Neural progenitor cell (in vitro differentiated cells): ENCODE measurements around the gene TET2. TPM values are rescaled to one million over a fixed set of nuclear protein-coding genes. Genes with fewer than 3 reads are reported as not detected.

Source experiments
- DNase-seq: peaks from one replicate; pipeline ENCODE4 v3.0.0-alpha.2; 2016; ENCODE audit warnings: low spot score
- H2AFZ ChIP-seq: fragments of 200-600 bp; sonication (generic); replicated peaks from 2 replicates; pipeline ENCODE4 v1.6.1; 2016; ENCODE audit warnings: antibody characterized with exemption
- H3F3A ChIP-seq: fragments of 200-600 bp; sonication (generic); 2 replicates; pipeline ENCODE4 v1.6.1; 2016; ENCODE audit warnings: antibody characterized with exemption, low read depth
- H3K27ac ChIP-seq: fragments of 200-600 bp; sonication (generic); 2 replicates; pipeline ENCODE4 v1.5.1; 2016; ENCODE audit warnings: mild to moderate bottlenecking
- H3K27me3 ChIP-seq: fragments of 200-600 bp; sonication (generic); 2 replicates; pipeline ENCODE4 v1.6.1; 2016; ENCODE audit warnings: mild to moderate bottlenecking, moderate library complexity
- H3K36me3 ChIP-seq: fragments of 200-600 bp; sonication (generic); 2 replicates; pipeline ENCODE4 v1.5.1; 2016
- H3K4me1 ChIP-seq: fragments of 200-600 bp; sonication (generic); 2 replicates; pipeline ENCODE4 v1.6.1; 2016; ENCODE audit warnings: mixed run types
- H3K4me2 ChIP-seq: fragments of 200-600 bp; sonication (generic); 2 replicates; pipeline ENCODE4 v1.6.1; 2016
- H3K4me3 ChIP-seq: fragments of 200-600 bp; sonication (generic); 2 replicates; pipeline ENCODE4 v1.5.1; 2016
- H3K79me2 ChIP-seq: fragments of 200-600 bp; sonication (generic); 2 replicates; pipeline ENCODE4 v1.6.1; 2016; ENCODE audit warnings: low read depth
- H3K9ac ChIP-seq: fragments of 200-600 bp; sonication (generic); 2 replicates; pipeline ENCODE4 v1.6.1; 2016
- H3K9me3 ChIP-seq: fragments of 200-600 bp; sonication (generic); 2 replicates; pipeline ENCODE4 v1.5.1; 2016; ENCODE audit warnings: low read depth
- H4K20me1 ChIP-seq: fragments of 200-600 bp; sonication (generic); 2 replicates; pipeline ENCODE4 v1.6.1; 2016; ENCODE audit warnings: low read depth
- H3K27ac Mint-ChIP-seq: 3 replicates; pipeline ENCODE4 v1.8.0; 2021; ENCODE audit warnings: mixed read lengths
- H3K27me3 Mint-ChIP-seq: 2 replicates; pipeline ENCODE4 v1.8.0; 2022; ENCODE audit warnings: low read depth, mild to moderate bottlenecking, inconsistent platforms, moderate library complexity, mixed read lengths; ENCODE audit not compliant: insufficient read depth
- H3K36me3 Mint-ChIP-seq: 3 replicates; pipeline ENCODE4 v1.8.0; 2021; ENCODE audit warnings: mixed read lengths
- H3K4me1 Mint-ChIP-seq: 3 replicates; pipeline ENCODE4 v1.8.0; 2021; ENCODE audit warnings: mixed read lengths
- H3K4me3 Mint-ChIP-seq: 3 replicates; pipeline ENCODE4 v1.8.0; 2021; ENCODE audit warnings: mild to moderate bottlenecking, moderate library complexity, mixed read lengths
- H3K9me3 Mint-ChIP-seq: 3 replicates; pipeline ENCODE4 v1.8.0; 2020; ENCODE audit warnings: mixed read lengths
- CTCF ChIP-seq: fragments of 200-600 bp; sonication (generic); IDR thresholded peaks from 2 replicates; pipeline ENCODE4 v1.5.1; 2017; ENCODE audit warnings: antibody characterized with exemption, mild to moderate bottlenecking
- EZH2 ChIP-seq: fragments of 200-600 bp; sonication (generic); IDR thresholded peaks from 2 replicates; pipeline ENCODE4 v1.6.1; 2017; ENCODE audit warnings: antibody characterized with exemption, mild to moderate bottlenecking, moderate library complexity
- EZH2phosphoT487 ChIP-seq: fragments of 200-600 bp; sonication (generic); IDR thresholded peaks from 2 replicates; pipeline ENCODE4 v1.6.1; 2017; ENCODE audit warnings: antibody characterized with exemption
- total RNA-seq: library from RNA; depleted of rRNA; stranded (reverse); fragments of >200 nt; gene quantifications from 2 replicates; pipeline ENCODE4 v1.2.3, GENCODE V29; 2015; ENCODE audit warnings: low replicate concordance

TET2 gene
- total RNA-seq, 1 donor from 2014 or later: 17.0 TPM

- Mint-ChIP-seq H3K4me3 (no peak overlapping the region), H3K27ac (no peak overlapping the region), H3K4me1 (no peaks in the 10 kb centered on the region), H3K9me3 (no peaks in the 10 kb centered on the region), H3K36me3 (peaks cover 52% of the 10 kb centered on the region), H3K27me3 (no peaks in the 10 kb centered on the region)
- H3F3A ChIP-seq: no peaks in the 10 kb centered on the region
- H3K4me3 ChIP-seq: no peak overlapping the region
- H3K27me3 ChIP-seq: no peaks in the 10 kb centered on the region
- no peaks in the 10 kb centered on the region for H3K4me1 ChIP-seq
- no peak for DNase-seq
- H3K9me3 ChIP-seq: no peaks in the 10 kb centered on the region
- H3K36me3 ChIP-seq: peaks cover 5% of the 10 kb centered on the region
- no peak overlapping the region for H3K9ac ChIP-seq
- no peaks in the 10 kb centered on the region for H4K20me1 ChIP-seq
- H3K27ac ChIP-seq: no peak overlapping the region
- TF ChIP-seq EZH2phosphoT487 (no peak), EZH2 (no peak), CTCF (no peak)
- H3K79me2 ChIP-seq: no peaks in the 10 kb centered on the region
- no peak overlapping the region for H3K4me2 ChIP-seq
- no peak overlapping the region for H2AFZ ChIP-seq
Measured at GRCh38 chr4:105272002-105272401, 125.3 kb downstream of the TET2 start.

GRCh38 chr4:105273230-105273629, 126.6 kb downstream of the TET2 start:
- peaks cover 7% of the 10 kb centered on the region for H3K36me3 ChIP-seq
- peaks cover 51% of the 10 kb centered on the region for H3K36me3 Mint-ChIP-seq

GRCh38 chr4:105274090-105274489, 127.4 kb downstream of the TET2 start:
- Histone ChIP-seq H2AFZ (no peak overlapping the region), H3K27me3 (no peaks in the 10 kb centered on the region), H3K79me2 (no peaks in the 10 kb centered on the region), H3K9ac (no peak overlapping the region), H3K36me3 (peaks cover 7% of the 10 kb centered on the region), H3K4me2 (no peak overlapping the region), H3F3A (no peaks in the 10 kb centered on the region), H3K4me1 (no peaks in the 10 kb centered on the region), H3K27ac (no peak overlapping the region), H3K9me3 (no peaks in the 10 kb centered on the region), H3K4me3 (no peak overlapping the region), H4K20me1 (no peaks in the 10 kb centered on the region)
- Mint-ChIP-seq H3K4me1 (no peaks in the 10 kb centered on the region), H3K4me3 (no peak overlapping the region), H3K27me3 (no peaks in the 10 kb centered on the region), H3K9me3 (no peaks in the 10 kb centered on the region), H3K27ac (no peak overlapping the region), H3K36me3 (peaks cover 52% of the 10 kb centered on the region)
- no peak for TF ChIP-seq CTCF
- TF ChIP-seq EZH2phosphoT487: no peak
- no peak for TF ChIP-seq EZH2
- DNase-seq: no peak

More at GRCh38 chr4:105273230-105273629, 126.6 kb downstream of the TET2 start:
- Histone ChIP-seq H2AFZ (no peak overlapping the region), H3K4me1 (no peaks in the 10 kb centered on the region), H3K4me2 (no peak overlapping the region), H3K79me2 (no peaks in the 10 kb centered on the region), H3K27ac (no peak overlapping the region), H3K9me3 (no peaks in the 10 kb centered on the region), H3F3A (no peaks in the 10 kb centered on the region), H3K27me3 (no peaks in the 10 kb centered on the region), H3K9ac (no peak overlapping the region), H4K20me1 (no peaks in the 10 kb centered on the region), H3K4me3 (no peak overlapping the region)
- TF ChIP-seq CTCF (no peak), EZH2 (no peak), EZH2phosphoT487 (no peak)
- H3K4me3 Mint-ChIP-seq: no peak overlapping the region
- no peaks in the 10 kb centered on the region for H3K9me3 Mint-ChIP-seq
- H3K4me1 Mint-ChIP-seq: no peaks in the 10 kb centered on the region
- no peak for DNase-seq
- no peak overlapping the region for H3K27ac Mint-ChIP-seq
- H3K27me3 Mint-ChIP-seq: no peaks in the 10 kb centered on the region
